Right forelimb (tissue), 1 donor: Measurements from ENCODE around the gene HCLS1.
"Not testable (repeated sequence)": the region's sequence is repeated elsewhere in the genome, so short reads cannot be mapped to it uniquely, and the experiment has no call there.

Experiments used
- DNase-seq: peaks from one replicate; pipeline ENCODE4 v3.0.0-alpha.2; 2018

The HCLS1 gene

DNA sequence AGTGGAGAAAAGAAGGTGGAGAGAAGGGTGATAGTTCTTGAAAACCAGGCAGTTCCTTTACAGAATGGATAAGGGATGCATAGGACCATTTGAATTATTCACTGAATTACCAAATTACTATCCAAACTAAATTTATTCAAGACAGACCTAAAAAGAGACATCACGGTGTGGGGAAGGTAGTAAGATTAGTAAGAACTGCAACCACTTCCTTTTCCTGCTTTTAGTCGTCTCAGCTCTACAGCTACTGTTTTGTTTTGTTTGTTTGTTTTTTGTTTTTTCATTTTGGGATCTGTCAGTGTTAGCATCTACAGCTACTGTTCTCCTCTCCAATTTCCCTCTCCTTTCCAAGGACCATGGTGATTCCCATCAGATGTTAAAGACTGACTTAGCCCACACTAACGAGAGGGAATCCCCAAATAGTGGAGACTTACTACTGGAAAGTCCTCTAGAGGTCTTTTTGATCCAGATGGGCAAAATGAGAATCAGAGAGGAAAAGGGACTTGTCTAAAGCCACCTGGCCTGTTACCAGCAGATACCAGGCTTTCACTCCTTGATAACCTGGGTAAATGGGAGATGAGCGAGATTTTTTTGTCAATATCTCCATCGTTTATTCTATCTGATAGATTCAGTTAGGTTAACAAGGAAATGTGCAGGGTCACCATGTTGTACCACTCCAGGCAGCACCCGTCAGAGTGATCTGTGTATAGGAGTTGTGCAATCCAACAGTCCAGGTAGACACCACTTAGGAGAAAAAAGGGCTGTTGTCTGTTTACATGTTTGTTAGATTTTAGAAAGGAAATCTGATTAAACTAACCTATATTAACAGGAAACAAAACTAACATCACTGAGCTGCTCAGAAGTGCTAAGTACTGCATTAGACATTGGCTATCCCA is 6.0 kb downstream of the HCLS1 start:
- no peak for DNase-seq

DNA sequence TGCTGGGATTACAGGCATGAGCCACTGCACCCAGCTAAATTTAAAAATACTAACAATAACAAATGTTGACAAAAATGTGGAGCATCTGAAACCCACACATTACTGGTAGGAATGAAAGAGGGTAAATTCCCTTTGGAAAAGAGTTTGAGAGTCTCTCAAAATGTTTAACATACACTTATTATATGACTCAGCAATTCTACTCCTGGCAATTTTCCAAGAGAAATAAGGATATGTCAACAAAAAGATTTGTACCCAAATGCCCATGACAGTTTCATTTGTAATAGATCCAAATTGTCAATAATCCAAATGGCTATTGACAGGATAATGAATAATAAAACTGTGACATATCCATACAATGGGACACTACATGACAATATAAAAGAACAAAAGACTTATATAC is 9.0 kb downstream of the HCLS1 start:
- no peak for DNase-seq

- DNase-seq = no peak
Measured at GRCh38 chr3:121649645-121650044, 11.1 kb downstream of the HCLS1 start.

- DNase-seq = no peak
Measured at GRCh38 chr3:121648219-121648958, 12.3 kb downstream of the HCLS1 start.

GRCh38 chr3:121645054-121645453 is 15.6 kb downstream of the HCLS1 start:
- DNase-seq = no peak

- no peak for DNase-seq
Measured at GRCh38 chr3:121642601-121643314, 17.9 kb downstream of the HCLS1 start.

DNA sequence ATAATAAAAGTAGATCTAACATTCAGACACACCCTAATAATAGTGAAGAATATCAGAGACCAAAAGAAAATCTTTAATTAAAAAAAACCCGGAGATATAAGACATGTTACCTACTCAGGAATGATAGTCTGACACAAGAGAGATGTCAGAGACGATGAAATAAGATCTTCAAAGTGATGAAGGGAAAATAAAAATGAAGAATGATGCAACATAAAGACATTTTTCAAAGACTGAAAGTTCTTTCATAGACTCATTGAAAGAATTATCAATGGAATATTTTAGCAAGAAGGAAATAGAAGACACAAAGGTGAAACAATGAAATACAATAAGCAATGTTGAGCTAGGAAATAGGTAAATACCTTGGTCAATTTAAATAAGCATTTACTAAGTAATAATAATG is 19.6 kb downstream of the HCLS1 start:
- DNase-seq = no peak

DNA sequence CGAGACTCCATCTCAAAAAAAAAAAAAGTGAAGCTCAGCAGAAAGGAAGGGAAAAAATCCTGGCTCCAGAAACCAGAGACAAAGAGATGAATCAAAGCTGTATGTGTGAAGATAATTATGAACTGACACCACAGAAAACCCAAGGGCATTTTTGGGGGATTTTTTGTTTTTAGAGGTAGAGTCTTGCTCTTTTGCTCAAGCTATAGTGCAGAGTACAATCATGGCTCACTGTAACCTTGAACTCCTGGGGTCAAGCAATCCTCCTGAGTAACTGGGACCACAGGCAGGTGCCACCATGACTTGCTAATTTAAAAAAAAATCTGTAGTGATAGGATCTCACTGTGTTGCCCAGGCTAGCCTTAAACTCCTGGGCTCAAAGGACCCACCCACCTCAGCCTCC is 22.8 kb downstream of the HCLS1 start:
- DNase-seq = no peak

DNA sequence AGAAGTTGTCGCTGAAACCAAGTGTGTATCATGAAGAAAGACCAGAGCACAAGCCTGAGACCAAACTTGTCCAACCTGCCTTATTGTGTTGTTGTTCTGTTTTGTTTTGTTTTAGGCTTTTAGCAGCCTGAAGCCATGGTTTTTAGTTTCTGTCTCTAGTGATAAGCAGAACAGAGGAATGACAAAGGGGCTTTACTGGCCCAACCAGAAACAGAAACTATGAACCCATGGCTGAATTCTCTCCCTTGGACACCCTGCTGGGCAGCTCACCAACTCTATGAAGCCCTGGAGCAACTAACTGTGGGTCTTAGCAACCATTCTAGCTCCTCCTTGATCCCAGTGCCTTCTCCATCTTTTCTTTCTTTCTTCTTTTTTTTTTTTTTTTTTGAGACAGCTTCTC is 30.3 kb downstream of the HCLS1 start:
- no peak for DNase-seq

DNA sequence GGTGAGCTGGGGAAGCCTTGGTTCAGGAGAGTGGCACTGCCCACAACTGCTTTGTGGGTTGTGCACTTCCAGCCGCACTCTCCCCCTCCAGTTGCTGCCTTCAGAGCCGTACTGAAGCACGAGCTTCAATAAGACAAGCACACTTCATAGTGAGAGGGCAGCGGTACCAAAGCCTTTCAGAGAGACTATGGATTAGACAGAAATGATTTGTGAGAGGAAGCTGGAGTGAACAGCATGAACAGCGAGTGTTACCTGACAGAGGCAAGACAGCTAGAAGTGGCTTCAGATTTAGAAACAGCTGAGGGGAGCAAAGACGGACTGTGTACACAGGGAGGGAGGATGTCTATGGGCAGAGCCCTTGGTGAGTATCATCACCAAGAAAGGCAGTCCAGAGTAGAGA is 31.1 kb downstream of the HCLS1 start:
- no peak for DNase-seq

DNA sequence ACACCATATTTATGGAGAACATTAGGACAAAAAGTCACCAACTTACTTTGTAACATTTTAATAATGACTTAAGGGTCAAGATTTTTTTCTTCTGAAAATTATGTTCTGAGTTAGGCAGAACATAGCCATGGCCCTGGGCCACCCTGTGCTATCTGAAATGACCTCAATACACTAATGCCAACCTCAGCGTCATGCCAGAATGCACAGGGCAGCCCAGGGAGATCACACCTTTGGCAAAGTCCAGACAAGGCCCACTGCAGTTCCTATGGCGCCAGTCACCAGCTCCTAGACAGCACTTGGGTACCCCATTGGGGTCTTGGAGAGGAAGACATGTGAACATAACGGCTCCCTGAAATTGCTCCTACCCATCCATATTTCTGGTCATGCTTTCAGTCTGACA is 33.1 kb downstream of the HCLS1 start:
- no peak for DNase-seq

DNA sequence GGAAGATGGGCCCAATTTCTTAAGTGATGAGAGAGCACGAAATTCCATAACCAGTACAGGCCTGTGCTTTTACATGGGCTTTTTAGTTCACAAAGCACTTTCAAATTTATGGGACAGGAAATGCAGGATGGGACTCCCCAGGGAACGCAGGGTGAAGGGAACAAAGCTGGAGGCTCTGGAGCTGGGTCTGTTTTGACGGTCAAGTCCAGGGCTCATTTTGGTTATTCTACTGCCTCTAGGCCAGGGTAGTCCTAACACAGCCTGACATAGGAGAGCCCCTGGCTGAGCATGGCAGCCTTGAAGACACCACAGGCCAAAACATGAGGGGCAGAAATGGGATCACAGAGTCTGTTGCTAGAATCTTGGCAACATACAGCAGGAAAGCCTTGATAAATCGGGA is 33.5 kb downstream of the HCLS1 start:
- no peak for DNase-seq

DNA sequence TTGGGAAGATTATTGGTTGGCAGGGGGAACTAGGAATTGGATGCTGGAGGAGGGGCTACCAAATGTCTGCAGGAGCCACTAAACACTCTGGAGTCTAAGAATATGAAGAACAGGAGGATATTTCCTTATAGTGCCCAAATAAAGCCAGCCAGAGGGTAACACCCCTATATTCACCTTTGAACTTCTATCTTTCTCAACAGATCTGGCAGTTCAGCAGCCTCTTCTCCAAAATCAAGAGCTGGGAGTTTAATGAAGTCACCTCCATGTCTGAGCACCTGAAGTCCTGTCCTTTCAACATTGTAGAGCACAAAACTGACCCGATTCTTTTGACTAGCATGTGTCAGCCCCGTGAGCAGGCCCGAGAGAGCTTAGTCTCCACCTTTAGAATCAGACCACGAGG is 34.2 kb downstream of the HCLS1 start:
- DNase-seq = no peak

GRCh38 chr3:121624147-121624899 is 36.4 kb downstream of the HCLS1 start:
- DNase-seq = no peak

DNA sequence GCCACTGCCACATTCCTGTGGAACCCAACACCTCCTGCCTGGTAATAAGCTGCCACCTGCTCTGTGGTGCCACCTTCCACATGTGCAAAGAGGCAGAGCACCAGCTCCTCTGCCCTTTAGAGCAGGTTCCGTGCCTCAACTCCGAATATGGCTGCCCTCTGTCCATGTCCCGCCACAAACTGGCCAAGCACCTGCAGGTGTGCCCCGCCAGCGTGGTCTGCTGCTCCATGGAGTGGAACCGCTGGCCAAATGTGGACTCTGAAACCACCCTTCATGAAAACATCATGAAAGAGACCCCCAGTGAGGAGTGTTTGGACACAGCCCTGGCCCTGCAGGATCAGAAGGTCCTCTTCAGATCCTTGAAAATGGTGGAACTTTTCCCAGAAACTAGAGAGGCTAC is 39.2 kb downstream of the HCLS1 start:
- no peak for DNase-seq

DNA sequence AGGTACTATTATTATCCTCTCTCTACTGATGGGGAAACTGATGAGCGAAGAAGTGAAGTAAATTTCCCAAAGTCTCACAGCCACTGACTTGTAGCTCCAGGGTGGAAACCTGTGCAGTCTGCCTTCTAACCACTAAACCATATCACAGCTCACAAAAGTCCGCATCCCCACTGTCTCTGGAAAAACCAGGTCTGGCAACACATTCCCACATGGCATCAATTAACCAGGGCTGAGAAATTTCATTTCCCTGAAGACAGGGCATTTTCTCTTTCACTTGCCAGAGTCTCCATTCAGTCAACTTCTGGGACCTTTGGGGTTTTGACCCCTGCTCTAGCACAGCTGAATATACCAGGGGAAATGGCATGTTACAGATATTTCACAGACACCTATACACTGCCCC is 41.0 kb downstream of the HCLS1 start:
- DNase-seq = no peak

GRCh38 chr3:121606106-121606505 is 54.6 kb downstream of the HCLS1 start:
- no peak for DNase-seq

DNA sequence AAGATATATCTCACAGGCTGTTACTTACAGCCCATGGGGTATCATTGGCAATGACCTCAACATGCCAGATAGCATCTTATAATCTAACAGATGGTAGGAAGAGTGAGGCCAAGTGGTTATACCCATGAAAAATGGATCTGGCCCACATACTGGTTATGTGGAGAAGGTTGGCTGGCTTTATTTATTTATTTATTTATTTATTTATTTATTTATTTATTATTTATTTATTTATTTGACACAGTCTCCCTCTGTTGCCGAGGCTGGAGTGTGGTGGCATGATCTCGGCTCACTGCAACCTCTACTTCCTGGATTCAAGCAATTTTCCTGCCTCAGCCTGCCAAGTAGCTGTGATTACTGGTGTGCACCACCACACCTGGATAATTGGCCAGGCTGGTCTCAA is 55.9 kb downstream of the HCLS1 start:
- no peak for DNase-seq

- no peak for DNase-seq
Measured at GRCh38 chr3:121601212-121601812, 59.4 kb downstream of the HCLS1 start.

DNA sequence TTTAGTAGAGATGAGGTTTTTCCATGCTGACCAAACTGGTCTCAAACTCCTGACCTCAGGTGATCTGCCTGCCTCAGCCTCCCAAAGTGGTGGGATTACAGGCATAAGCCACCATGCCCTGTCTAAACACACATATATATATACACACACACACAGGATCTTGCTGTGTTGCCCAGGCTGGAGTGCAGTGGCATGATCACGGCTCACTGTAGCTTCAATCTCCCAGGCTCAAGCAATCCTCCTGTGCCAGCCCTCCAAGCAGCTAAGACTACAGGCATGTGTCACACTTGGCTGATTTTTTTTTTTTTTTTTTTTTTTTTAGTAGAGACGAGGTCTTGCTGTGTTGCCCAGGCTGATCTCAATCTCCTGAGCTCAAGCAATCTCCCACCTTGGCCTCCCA is 60.8 kb downstream of the HCLS1 start:
- DNase-seq = not testable (repeated sequence)

GRCh38 chr3:121598564-121598963 is 62.1 kb downstream of the HCLS1 start:
- no peak for DNase-seq

GRCh38 chr3:121595765-121596406 is 64.8 kb downstream of the HCLS1 start:
- no peak for DNase-seq
